Myocyte (in vitro differentiated cells): Measurements from ENCODE around the gene KLHDC2. TPM values are rescaled to one million over a fixed set of nuclear protein-coding genes. Genes with fewer than 3 reads are reported as not detected.
"Not testable (repeated sequence)": the region's sequence is repeated elsewhere in the genome, so short reads cannot be mapped to it uniquely, and the experiment has no call there.

ENCODE experiments used
- DNase-seq: peaks from one replicate; pipeline ENCODE4 v3.0.0-alpha.2; 2012; ENCODE audit warnings: low read depth
- polyA plus RNA-seq: library from polyadenylated mRNA; unstranded; fragments of >200 nt; gene quantifications from one replicate; pipeline ENCODE4 v1.2.1, GENCODE V29; 2012; ENCODE audit warnings: missing spikeins
- total RNA-seq: library from RNA; depleted of rRNA; stranded (reverse); fragments of >200 nt; gene quantifications from 2 replicates; pipeline ENCODE4 v1.2.3, GENCODE V29; 2014

The KLHDC2 gene
- total RNA-seq, result 96.8 and 101 TPM in 2 replicates
- polyA plus RNA-seq, result 80.3 TPM

- peak; percentile 87 for DNase-seq
Measured at GRCh38 chr14:49767571-49768300, at the start of gene KLHDC2. TSS of gene KLHDC2 (plus strand) at chr14:49768153. CDS start at chr14:49768469, 316 bp downstream.

- no peak for DNase-seq
Measured at GRCh38 chr14:49720744-49721143, 47.2 kb upstream of the KLHDC2 start.

- not testable (repeated sequence) for DNase-seq
Measured at GRCh38 chr14:49721733-49722435, 46.1 kb upstream of the KLHDC2 start.

- no peak for DNase-seq
Measured at GRCh38 chr14:49727171-49727570, 40.8 kb upstream of the KLHDC2 start.

GRCh38 chr14:49732896-49733295 is 35.1 kb upstream of the KLHDC2 start:
- DNase-seq, result no peak

GRCh38 chr14:49733836-49734235 is 34.1 kb upstream of the KLHDC2 start:
- DNase-seq, result no peak

GRCh38 chr14:49735669-49736068 is 32.3 kb upstream of the KLHDC2 start:
- not testable (repeated sequence) for DNase-seq

- no peak for DNase-seq
Measured at GRCh38 chr14:49745191-49745590, 22.8 kb upstream of the KLHDC2 start.

- DNase-seq, result not testable (repeated sequence)
Measured at GRCh38 chr14:49746476-49746875, 21.5 kb upstream of the KLHDC2 start.

GRCh38 chr14:49754570-49755097 is 13.3 kb upstream of the KLHDC2 start:
- DNase-seq, result no peak

- DNase-seq, result no peak
Measured at GRCh38 chr14:49755378-49755777, 12.6 kb upstream of the KLHDC2 start.

- no peak for DNase-seq
Measured at GRCh38 chr14:49761839-49762551, 6.0 kb upstream of the KLHDC2 start.

GRCh38 chr14:49766839-49767238 is 1.1 kb upstream of the KLHDC2 start:
- DNase-seq, result no peak

GRCh38 chr14:49767270-49767570 is 733 bp upstream of the KLHDC2 start:
- DNase-seq, result no peak

GRCh38 chr14:49768301-49769121 is 558 bp downstream of the KLHDC2 start:
- peak; percentile 67 for DNase-seq

- peak; percentile 64 for DNase-seq
Measured at GRCh38 chr14:49769171-49769570, 1.2 kb downstream of the KLHDC2 start.

GRCh38 chr14:49769581-49770211 is 1.7 kb downstream of the KLHDC2 start:
- no peak for DNase-seq

- DNase-seq, result peak; percentile 21
Measured at GRCh38 chr14:49770212-49770817, 2.4 kb downstream of the KLHDC2 start.

GRCh38 chr14:49771691-49772090 is 3.7 kb downstream of the KLHDC2 start:
- DNase-seq, result not testable (repeated sequence)

GRCh38 chr14:49774106-49774505 is 6.2 kb downstream of the KLHDC2 start:
- no peak for DNase-seq
